Thyroid gland (tissue), 4 donors: ENCODE measurements around the gene SIGLEC6. TPM values are rescaled to one million over a fixed set of nuclear protein-coding genes. Genes with fewer than 3 reads are reported as not detected.
A peak's percentile ranks its signal among the peaks of the same experiment; 100 is the strongest.

Experiments
- DNase-seq, 2 donors: peaks; one replicate each; pipeline ENCODE4 v3.0.0-alpha.2; 2019
- H3K27ac ChIP-seq, 3 donors: fragments of 200-600 bp; sonication (generic); 1 replicate in 2 of 3; 2 replicates in 1 of 3; pipeline ENCODE4 v1.5.1; 2016 to 2019; ENCODE audit warnings: mild to moderate bottlenecking in 1 of 3, moderate library complexity in 1 of 3
- H3K27me3 ChIP-seq: fragments of 200-600 bp; sonication (generic); one replicate; pipeline ENCODE4 v1.5.1; 2019
- H3K36me3 ChIP-seq, 2 donors: fragments of 200-600 bp; sonication (generic); one replicate each; pipeline ENCODE4 v1.5.1; 2016 to 2019
- H3K4me1 ChIP-seq, 2 donors: fragments of 200-600 bp; sonication (generic); one replicate each; pipeline ENCODE4 v1.5.1; 2017 to 2019
- H3K4me3 ChIP-seq, 3 donors: fragments of 200-600 bp; sonication (generic); replicated peaks in 1 of 3; 1 replicate in 2 of 3; 2 replicates in 1 of 3; pipeline ENCODE4 v1.5.1; 2016; ENCODE audit warnings: mild to moderate bottlenecking in 1 of 3
- H3K9me3 ChIP-seq: fragments of 200-600 bp; sonication (generic); one replicate; pipeline ENCODE4 v1.5.1; 2017
- CTCF ChIP-seq, 6 experiments: fragments of 200-600 bp in 3 of 6; fragments of 450-650 bp in 3 of 6; sonication (generic) in 3 of 6; IDR thresholded peaks; one replicate each; pipeline ENCODE4 v1.5.1; 2016 to 2019; ENCODE audit warnings: antibody characterized with exemption in 6 of 6, mild to moderate bottlenecking in 2 of 6, inconsistent platforms in 1 of 6, moderate library complexity in 1 of 6
- POLR2A ChIP-seq, 2 donors: fragments of 450-650 bp; IDR thresholded peaks; one replicate each; pipeline ENCODE4 v1.6.1; 2017; ENCODE audit warnings: antibody characterized with exemption in 2 of 2, mild to moderate bottlenecking in 2 of 2, moderate library complexity in 1 of 2
- WGBS, 2 donors: methylation state at CpG; one replicate each; pipeline ENCODE4 v1.1.5; 2017; 5-methylcytosine and 5-hydroxymethylcytosine counted together
- intact Hi-C: fragments of 100-400 bp; cut with DNase I; formaldehyde crosslinking; loops from one replicate; pipeline ENCODE4 v1.15.1; 2023
- total RNA-seq, 4 donors: library from RNA; depleted of rRNA; stranded (reverse); fragments of >200 nt; gene quantifications; one replicate each; pipeline ENCODE4 v1.2.3, GENCODE V29; 2016

Gene SIGLEC6
- total RNA-seq, 4 donors from 2014 or later: not detected

GRCh38 chr19:51520728-51521127, 10.7 kb downstream of the SIGLEC6 start:
- Histone ChIP-seq H3K4me3 (no peak overlapping the region), H3K4me1 (no peaks in the 10 kb centered on the region), H3K9me3 (no peaks in the 10 kb centered on the region), H3K36me3 (no peaks in the 10 kb centered on the region), H3K27ac (no peak overlapping the region), H3K27me3 (no peaks in the 10 kb centered on the region)
- intact Hi-C loops: no loop called here
- TF ChIP-seq CTCF (IDR thresholded peaks at IDR 0.05) (no peak), POLR2A (IDR thresholded peaks at IDR 0.05) (no peak)
- no peak for DNase-seq
- 40 to 49% methylated on average over 2 of the region's 2 CpGs for WGBS, 2 donors

- no peak for TF ChIP-seq POLR2A (IDR thresholded peaks at IDR 0.05)
- peak; percentile 42 to 82 (median 56) for TF ChIP-seq CTCF (IDR thresholded peaks at IDR 0.05)
- H3K4me3 ChIP-seq: no peak overlapping the region
- H3K4me1 ChIP-seq: no peaks in the 10 kb centered on the region
- no peak overlapping the region for H3K27ac ChIP-seq
- H3K9me3 ChIP-seq: no peaks in the 10 kb centered on the region
- DNase-seq: peak; percentile 4 to 9
- intact Hi-C loops: no loop called here
- no peaks in the 10 kb centered on the region for H3K36me3 ChIP-seq
- 16 to 19% methylated on average over 3 of the region's 3 CpGs for WGBS, 2 donors
- H3K27me3 ChIP-seq: no peaks in the 10 kb centered on the region
Measured at GRCh38 chr19:51514866-51515481, 16.5 kb downstream of the SIGLEC6 start.

GRCh38 chr19:51513968-51514367, 17.5 kb downstream of the SIGLEC6 start:
- intact Hi-C loops: no loop called here
- no peak for TF ChIP-seq CTCF (IDR thresholded peaks at IDR 0.05)
- no peak for TF ChIP-seq POLR2A (IDR thresholded peaks at IDR 0.05)
- DNase-seq: no peak
- Histone ChIP-seq H3K9me3 (no peaks in the 10 kb centered on the region), H3K27me3 (no peaks in the 10 kb centered on the region), H3K4me1 (no peaks in the 10 kb centered on the region), H3K27ac (no peak overlapping the region), H3K36me3 (no peaks in the 10 kb centered on the region), H3K4me3 (no peak overlapping the region)
- WGBS, 2 donors: 48% methylated on average over 2 of the region's 2 CpGs

GRCh38 chr19:51511353-51511752, 20.1 kb downstream of the SIGLEC6 start:
- intact Hi-C loops: no loop called here
- no peaks in the 10 kb centered on the region for H3K4me1 ChIP-seq
- H3K27me3 ChIP-seq: no peaks in the 10 kb centered on the region
- 11% methylated on average over 6 of the region's 6 CpGs for WGBS, 2 donors
- H3K9me3 ChIP-seq: no peaks in the 10 kb centered on the region
- no peak overlapping the region for H3K4me3 ChIP-seq
- TF ChIP-seq CTCF (IDR thresholded peaks at IDR 0.05) (no peak), POLR2A (IDR thresholded peaks at IDR 0.05) (no peak)
- no peaks in the 10 kb centered on the region for H3K36me3 ChIP-seq
- no peak overlapping the region for H3K27ac ChIP-seq
- DNase-seq: no peak

- no peaks in the 10 kb centered on the region for H3K9me3 ChIP-seq
- no peaks in the 10 kb centered on the region for H3K27me3 ChIP-seq
- no peak for DNase-seq
- no peaks in the 10 kb centered on the region for H3K36me3 ChIP-seq
- WGBS, 2 donors: 61 to 62% methylated on average over 7 of the region's 7 CpGs
- H3K4me1 ChIP-seq: no peaks in the 10 kb centered on the region
- intact Hi-C loops: no loop called here
- no peak overlapping the region for H3K4me3 ChIP-seq
- no peak for TF ChIP-seq POLR2A (IDR thresholded peaks at IDR 0.05)
- TF ChIP-seq CTCF (IDR thresholded peaks at IDR 0.05): no peak
- H3K27ac ChIP-seq: no peak overlapping the region
Measured at GRCh38 chr19:51509823-51510660, 21.4 kb downstream of the SIGLEC6 start.
